Measurements from ENCODE around the gene RYR1.

The RYR1 gene

GRCh38 chr19:38389101-38389925 is 44.2 kb upstream of the RYR1 start:
- Histone ChIP-seq H3K36me3 (ENCODE audit: insufficient read depth, low read length) (peaks cover 10% of the 10 kb centered on the region; the same call in 1 of the 2 replicates), H3K4me1 (ENCODE audit: insufficient read depth, low read length) (peaks cover 50% of the 10 kb centered on the region), H4K20me1 (ENCODE audit: insufficient read depth, low read length) (peaks cover 28% of the 10 kb centered on the region), H3K27me3 (ENCODE audit: insufficient read depth, low read length, poor library complexity) (no peaks in the 10 kb centered on the region), H3K27ac (ENCODE audit: low read length) (peak overlapping the region; percentile 47; the same call in 1 of the 2 replicates), H3K9ac (ENCODE audit: low read depth, low read length) (peak overlapping the region; percentile 58), H3K4me3 (ENCODE audit: low read depth in 1 of 2, low read length in 2 of 2) (peak overlapping the region in 1 of 2 experiments; percentile 88; a peak in 2 of 4 replicates), H3K79me2 (ENCODE audit: insufficient read depth, low read length) (no peaks in the 10 kb centered on the region), H2AFZ (ENCODE audit: low read depth, low read length) (peak overlapping the region; percentile 95; the same call in 1 of the 2 replicates), H3K4me2 (ENCODE audit: insufficient read depth, low read length) (peak overlapping the region; percentile 100), H3K9me3 (ENCODE audit: insufficient read depth, low read length, severe bottlenecking) (no peaks in the 10 kb centered on the region)
- ATAC-seq (ENCODE audit: insufficient read depth, low read depth) (no peak), DNase-seq (no peak)
- TF ChIP-seq CTCF (IDR thresholded peaks at IDR 0.05; ENCODE audit: borderline replicate concordance, extremely low read depth, low read length, poor library complexity, severe bottlenecking) = no peak
- no peak for TF ChIP-seq EZH2 (IDR thresholded peaks at IDR 0.05; ENCODE audit: borderline replicate concordance, low read depth, low read length, severe bottlenecking)

GRCh38 chr19:38389957-38390924 is 43.2 kb upstream of the RYR1 start:
- Histone ChIP-seq H4K20me1 (ENCODE audit: insufficient read depth, low read length) (peaks cover 19% of the 10 kb centered on the region), H3K4me1 (ENCODE audit: insufficient read depth, low read length) (peaks cover 41% of the 10 kb centered on the region), H3K36me3 (ENCODE audit: insufficient read depth, low read length) (peaks cover 1% of the 10 kb centered on the region; the same call in 1 of the 2 replicates), H3K4me3 (ENCODE audit: low read depth in 1 of 2, low read length in 2 of 2) (no peak overlapping the region), H3K9ac (ENCODE audit: low read depth, low read length) (no peak overlapping the region), H3K9me3 (ENCODE audit: insufficient read depth, low read length, severe bottlenecking) (no peaks in the 10 kb centered on the region), H3K4me2 (ENCODE audit: insufficient read depth, low read length) (no peak overlapping the region), H3K79me2 (ENCODE audit: insufficient read depth, low read length) (no peaks in the 10 kb centered on the region), H3K27ac (ENCODE audit: low read length) (no peak overlapping the region), H2AFZ (ENCODE audit: low read depth, low read length) (no peak overlapping the region), H3K27me3 (ENCODE audit: insufficient read depth, low read length, poor library complexity) (no peaks in the 10 kb centered on the region)
- DNase-seq (no peak), ATAC-seq (ENCODE audit: insufficient read depth, low read depth) (no peak)
- no peak for TF ChIP-seq EZH2 (IDR thresholded peaks at IDR 0.05; ENCODE audit: borderline replicate concordance, low read depth, low read length, severe bottlenecking)
- no peak for TF ChIP-seq CTCF (IDR thresholded peaks at IDR 0.05; ENCODE audit: borderline replicate concordance, extremely low read depth, low read length, poor library complexity, severe bottlenecking)

GRCh38 chr19:38391911-38392464 is 41.5 kb upstream of the RYR1 start:
- ATAC-seq (ENCODE audit: insufficient read depth, low read depth) = no peak
- no peak overlapping the region for H3K9ac ChIP-seq (ENCODE audit: low read depth, low read length)
- no peaks in the 10 kb centered on the region for H3K27me3 ChIP-seq (ENCODE audit: insufficient read depth, low read length, poor library complexity)
- H3K4me3 ChIP-seq (ENCODE audit: low read depth in 1 of 2, low read length in 2 of 2) = no peak overlapping the region
- H3K4me2 ChIP-seq (ENCODE audit: insufficient read depth, low read length) = no peak overlapping the region
- H3K79me2 ChIP-seq (ENCODE audit: insufficient read depth, low read length) = no peaks in the 10 kb centered on the region
- no peak for DNase-seq
- H3K4me1 ChIP-seq (ENCODE audit: insufficient read depth, low read length) = peaks cover 24% of the 10 kb centered on the region
- H3K36me3 ChIP-seq (ENCODE audit: insufficient read depth, low read length) = no peaks in the 10 kb centered on the region
- H2AFZ ChIP-seq (ENCODE audit: low read depth, low read length) = no peak overlapping the region
- no peak overlapping the region for H3K27ac ChIP-seq (ENCODE audit: low read length)
- TF ChIP-seq EZH2 (IDR thresholded peaks at IDR 0.05; ENCODE audit: borderline replicate concordance, low read depth, low read length, severe bottlenecking) (no peak), CTCF (IDR thresholded peaks at IDR 0.05; ENCODE audit: borderline replicate concordance, extremely low read depth, low read length, poor library complexity, severe bottlenecking) (no peak)
- peaks cover 12% of the 10 kb centered on the region; the same call in 1 of the 2 replicates for H4K20me1 ChIP-seq (ENCODE audit: insufficient read depth, low read length)
- H3K9me3 ChIP-seq (ENCODE audit: insufficient read depth, low read length, severe bottlenecking) = no peaks in the 10 kb centered on the region

Measured in DND-41 (cell line).